Keratinocyte (primary cell): Measurements from ENCODE around the gene CCDC9B. TPM values are rescaled to one million over a fixed set of nuclear protein-coding genes. Genes with fewer than 3 reads are reported as not detected.

Experiments used
- DNase-seq: peaks from one replicate; pipeline ENCODE4 v3.0.0-alpha.2; 2011; ENCODE audit warnings: low read depth, missing footprints, low spot score
- FAIRE-seq: peaks from 2 replicates; lab custom pipeline; 2011; peaks lifted over from hg19 to GRCh38; lab: Jason Lieb, UNC
- H2AFZ ChIP-seq: 2 replicates; pipeline ENCODE4 v1.6.0; 2012; ENCODE audit warnings: low read length, control low read depth, inconsistent platforms; ENCODE audit not compliant: control insufficient read depth
- H3K27ac ChIP-seq: 2 replicates; pipeline ENCODE4 v1.5.1; 2011; ENCODE audit warnings: low read length; ENCODE audit not compliant: control insufficient read depth, insufficient read depth
- H3K27me3 ChIP-seq: 3 replicates; pipeline ENCODE4 v1.6.0; 2011; ENCODE audit warnings: low read length; ENCODE audit not compliant: control insufficient read depth, insufficient read depth; ENCODE audit errors: extremely low read depth
- H3K36me3 ChIP-seq, 2 experiments: 2 replicates in 1 of 2; 3 replicates in 1 of 2; pipeline ENCODE4 v1.5.1; 2011; ENCODE audit warnings: low read length in 2 of 2, mild to moderate bottlenecking in 1 of 2; ENCODE audit not compliant: control insufficient read depth in 2 of 2, insufficient read depth in 2 of 2; ENCODE audit errors: extremely low read depth in 1 of 2
- H3K4me1 ChIP-seq: 3 replicates; pipeline ENCODE4 v1.5.1; 2011; ENCODE audit warnings: low read length; ENCODE audit not compliant: control insufficient read depth, insufficient read depth; ENCODE audit errors: extremely low read depth
- H3K4me2 ChIP-seq: 3 replicates; pipeline ENCODE4 v1.6.0; 2011; ENCODE audit warnings: low read depth, low read length; ENCODE audit not compliant: control insufficient read depth, insufficient read depth; ENCODE audit errors: extremely low read depth
- H3K4me3 ChIP-seq, 3 experiments: fragments of 200-600 bp in 1 of 3; sonication (generic) in 1 of 3; 2 replicates in 2 of 3; 3 replicates in 1 of 3; pipeline ENCODE4 v1.5.1; 2011 to 2016; ENCODE audit warnings: low read length in 3 of 3, mild to moderate bottlenecking in 3 of 3, control low read depth in 2 of 3, inconsistent platforms in 1 of 3, low read depth in 1 of 3, mixed read lengths in 1 of 3, mixed run types in 1 of 3, moderate library complexity in 1 of 3; ENCODE audit not compliant: control insufficient read depth in 2 of 3, insufficient read depth in 2 of 3; ENCODE audit errors: extremely low read depth in 1 of 3
- H3K79me2 ChIP-seq: 2 replicates; pipeline ENCODE4 v1.6.0; 2012; ENCODE audit warnings: low read length; ENCODE audit not compliant: control insufficient read depth, insufficient read depth
- H3K9ac ChIP-seq: 3 replicates; pipeline ENCODE4 v1.6.0; 2011; ENCODE audit warnings: low read length; ENCODE audit not compliant: control insufficient read depth, insufficient read depth; ENCODE audit errors: extremely low read depth
- H3K9me1 ChIP-seq: 3 replicates; pipeline ENCODE4 v1.6.0; 2011; ENCODE audit warnings: low read length; ENCODE audit not compliant: control insufficient read depth, insufficient read depth; ENCODE audit errors: extremely low read depth
- H3K9me3 ChIP-seq: 2 replicates; pipeline ENCODE4 v1.5.1; 2012; ENCODE audit warnings: low read depth, low read length; ENCODE audit not compliant: control insufficient read depth
- H4K20me1 ChIP-seq: 3 replicates; pipeline ENCODE4 v1.6.0; 2011; ENCODE audit warnings: low read length; ENCODE audit not compliant: control insufficient read depth, insufficient read depth; ENCODE audit errors: extremely low read depth
- EZH2 ChIP-seq: IDR thresholded peaks from one replicate; pipeline ENCODE4 v1.6.1; 2012; ENCODE audit warnings: inconsistent platforms, mild to moderate bottlenecking, low read length, moderate library complexity
- dilution Hi-C: fragments of 300-500 bp; cut with MboI; formaldehyde crosslinking; loops from one replicate; pipeline ENCODE4 v1.7.0; 2020; ENCODE audit warnings: low sequenced_read_pairs; ENCODE audit not compliant: extremely low pct_ligation_motif_present
- polyA plus RNA-seq, 5 experiments: library from polyadenylated mRNA; depleted of rRNA in 3 of 5; stranded (reverse) in 3 of 5; stranded (forward) in 1 of 5; unstranded in 1 of 5; fragments of >200 nt; gene quantifications; 1 replicate in 1 of 5; 2 replicates in 3 of 5; 3 replicates in 1 of 5; pipeline versions ENCODE4 v1.2.1 to v1.2.3, GENCODE V29; 2011 to 2012; ENCODE audit warnings: missing spikeins in 2 of 5, low read depth in 1 of 5, low replicate concordance in 1 of 5
- TF ChIP-seq, protein P1 (sequence below), 3 experiments: IDR thresholded peaks in 1 of 3; conservative IDR thresholded peaks in 1 of 3; optimal IDR thresholded peaks in 1 of 3; 2 replicates in 2 of 3; 3 replicates in 1 of 3; pipeline versions ENCODE3 to v1.5.1; 2011; ENCODE audit warnings: low read length in 3 of 3, mild to moderate bottlenecking in 3 of 3, moderate library complexity in 2 of 3, control low read depth in 1 of 3, inconsistent platforms in 1 of 3; ENCODE audit not compliant: insufficient read depth in 2 of 3; ENCODE audit errors: extremely low read depth in 1 of 3

CCDC9B gene
- polyA plus RNA-seq, 1 donor (not counting 4 experiments of a cell fraction or from before 2014, with no cell fraction given): 9.6 TPM

DNA sequence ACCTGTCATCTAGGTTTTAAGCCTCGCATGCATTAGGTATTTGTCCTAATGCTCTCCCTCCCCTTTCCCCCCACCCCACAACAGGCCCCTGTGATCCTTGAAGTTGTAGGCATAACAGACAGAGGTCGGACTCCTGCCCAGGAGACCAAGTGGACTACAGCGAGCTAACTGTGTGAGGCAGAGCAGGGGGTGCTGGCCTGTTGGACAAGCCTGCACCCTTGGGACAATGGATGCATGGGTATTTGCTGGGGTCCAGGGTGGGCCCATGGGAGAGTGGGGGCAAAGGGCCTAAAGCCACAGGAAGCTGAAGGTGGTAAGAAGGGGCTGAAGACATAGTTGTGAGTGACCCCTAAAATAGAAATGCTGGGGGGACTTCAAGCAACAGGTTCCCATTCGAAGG, 35.5 kb downstream of the CCDC9B start:
- DNase-seq: no peak
- no peaks in the 10 kb centered on the region for H3K9me1 ChIP-seq
- no peak overlapping the region for H3K9ac ChIP-seq
- FAIRE-seq: no peak
- no peaks in the 10 kb centered on the region for H3K79me2 ChIP-seq
- TF ChIP-seq EZH2: no peak
- TF ChIP-seq, protein P1, sequence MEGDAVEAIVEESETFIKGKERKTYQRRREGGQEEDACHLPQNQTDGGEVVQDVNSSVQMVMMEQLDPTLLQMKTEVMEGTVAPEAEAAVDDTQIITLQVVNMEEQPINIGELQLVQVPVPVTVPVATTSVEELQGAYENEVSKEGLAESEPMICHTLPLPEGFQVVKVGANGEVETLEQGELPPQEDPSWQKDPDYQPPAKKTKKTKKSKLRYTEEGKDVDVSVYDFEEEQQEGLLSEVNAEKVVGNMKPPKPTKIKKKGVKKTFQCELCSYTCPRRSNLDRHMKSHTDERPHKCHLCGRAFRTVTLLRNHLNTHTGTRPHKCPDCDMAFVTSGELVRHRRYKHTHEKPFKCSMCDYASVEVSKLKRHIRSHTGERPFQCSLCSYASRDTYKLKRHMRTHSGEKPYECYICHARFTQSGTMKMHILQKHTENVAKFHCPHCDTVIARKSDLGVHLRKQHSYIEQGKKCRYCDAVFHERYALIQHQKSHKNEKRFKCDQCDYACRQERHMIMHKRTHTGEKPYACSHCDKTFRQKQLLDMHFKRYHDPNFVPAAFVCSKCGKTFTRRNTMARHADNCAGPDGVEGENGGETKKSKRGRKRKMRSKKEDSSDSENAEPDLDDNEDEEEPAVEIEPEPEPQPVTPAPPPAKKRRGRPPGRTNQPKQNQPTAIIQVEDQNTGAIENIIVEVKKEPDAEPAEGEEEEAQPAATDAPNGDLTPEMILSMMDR (optimal IDR thresholded peaks at IDR 0.05 in 1 of 3, IDR thresholded peaks at IDR 0.05 in 1 of 3, conservative IDR thresholded peaks at IDR 0.05 in 1 of 3; ENCODE audit: extremely low read depth in 1 of 3, insufficient read depth in 2 of 3, low read length in 3 of 3): no peak
- no peaks in the 10 kb centered on the region for H3K9me3 ChIP-seq
- H3K4me3 ChIP-seq: no peak overlapping the region
- H3K27ac ChIP-seq: no peak overlapping the region
- no peaks in the 10 kb centered on the region for H3K4me1 ChIP-seq
- H3K27me3 ChIP-seq: peaks cover 21% of the 10 kb centered on the region
- H3K36me3 ChIP-seq: no peaks in the 10 kb centered on the region
- no peak overlapping the region for H3K4me2 ChIP-seq
- no peak overlapping the region for H2AFZ ChIP-seq
- dilution Hi-C loops: no loop called here
- H4K20me1 ChIP-seq: peaks cover 4% of the 10 kb centered on the region

DNA sequence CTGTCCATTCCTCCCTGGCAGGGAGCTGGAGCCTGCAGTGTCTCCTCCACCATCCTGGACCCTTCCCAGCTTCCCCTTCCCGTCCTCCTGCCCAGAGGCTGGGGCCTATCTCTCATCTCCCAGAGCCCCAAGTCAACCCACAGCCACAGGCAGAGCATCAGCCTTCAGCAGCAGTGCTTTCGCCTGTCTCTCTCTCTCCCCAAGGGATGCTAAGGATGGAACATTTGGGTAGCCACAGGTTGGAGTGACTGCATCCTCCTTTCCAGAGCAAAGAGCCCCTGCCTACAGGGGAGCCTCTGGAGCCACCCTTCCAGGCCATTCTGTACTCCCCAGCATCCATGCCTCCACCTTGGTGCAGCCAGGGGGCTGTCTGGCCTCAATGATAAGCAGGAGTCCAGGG, 37.2 kb downstream of the CCDC9B start:
- no peaks in the 10 kb centered on the region for H3K36me3 ChIP-seq
- no peaks in the 10 kb centered on the region for H3K9me1 ChIP-seq
- H2AFZ ChIP-seq: no peak overlapping the region
- TF ChIP-seq, protein P1 (optimal IDR thresholded peaks at IDR 0.05 in 1 of 3, IDR thresholded peaks at IDR 0.05 in 1 of 3, conservative IDR thresholded peaks at IDR 0.05 in 1 of 3; ENCODE audit: extremely low read depth in 1 of 3, insufficient read depth in 2 of 3, low read length in 3 of 3): no peak
- no peak for TF ChIP-seq EZH2
- H3K4me3 ChIP-seq: no peak overlapping the region
- H3K9ac ChIP-seq: no peak overlapping the region
- no peaks in the 10 kb centered on the region for H3K79me2 ChIP-seq
- no peak overlapping the region for H3K4me2 ChIP-seq
- DNase-seq (no peak), FAIRE-seq (no peak)
- H3K9me3 ChIP-seq: no peaks in the 10 kb centered on the region
- H3K27me3 ChIP-seq: peaks cover 18% of the 10 kb centered on the region
- no peak overlapping the region for H3K27ac ChIP-seq
- H3K4me1 ChIP-seq: no peaks in the 10 kb centered on the region
- H4K20me1 ChIP-seq: peaks cover 4% of the 10 kb centered on the region
- dilution Hi-C loops: no loop called here
